Measurements from ENCODE around the gene DST. TPM values are rescaled to one million over a fixed set of nuclear protein-coding genes. Genes with fewer than 3 reads are reported as not detected.

The DST gene
- total RNA-seq, 1 experiment from 2014 or later, result 91.9 TPM

DNA sequence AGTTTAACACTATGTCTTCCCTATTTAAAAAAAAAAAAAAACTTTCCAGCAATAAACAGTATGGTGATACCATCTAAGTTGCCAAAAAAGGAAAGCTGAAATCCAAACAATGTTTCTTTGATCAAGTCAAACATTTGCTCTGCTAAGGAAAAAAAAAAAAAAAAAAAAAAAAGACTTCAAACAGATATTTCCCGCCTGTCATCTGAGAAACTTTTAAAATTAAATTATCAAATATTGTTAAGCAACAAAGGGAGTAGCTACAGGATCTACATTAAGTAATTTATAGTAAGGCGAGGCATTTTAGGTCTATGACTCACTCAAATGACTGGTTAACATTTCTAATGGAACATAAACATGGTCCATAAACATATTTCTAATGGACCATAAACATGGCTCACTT, 121.2 kb downstream of the DST start:
- WGBS (ENCODE audit: extremely low coverage, insufficient read length, low lambda C conversion rate), result no CpG with 5 or more reads among the region's 2 CpGs
- Histone ChIP-seq H3K9me3 (ENCODE audit: control insufficient read depth, low read depth, low read length) (no peaks in the 10 kb centered on the region), H3K23ac (ENCODE audit: insufficient read length, low read depth, low read length) (no peak overlapping the region), H3K9ac (ENCODE audit: extremely low read depth, insufficient read length, low read length) (no peak overlapping the region), H4K8ac (replicated peaks; ENCODE audit: insufficient read length, low read depth, low read length) (no peak overlapping the region), H3K56ac (ENCODE audit: insufficient read length, low read depth, low read length) (no peak overlapping the region), H3K4me2 (ENCODE audit: insufficient read depth, insufficient read length, low read length) (no peak overlapping the region), H2BK15ac (ENCODE audit: low read depth, low read length) (no peak overlapping the region), H4K91ac (ENCODE audit: insufficient read length, low read depth, low read length) (no peak overlapping the region), H4K5ac (ENCODE audit: insufficient read length, low read depth, low read length) (no peak overlapping the region), H3K23me2 (ENCODE audit: insufficient read length, low read depth, low read length, poor library complexity, severe bottlenecking) (no peaks in the 10 kb centered on the region), H2BK5ac (ENCODE audit: insufficient read length, low read length) (no peak overlapping the region), H2BK120ac (ENCODE audit: low read depth, low read length, poor library complexity, severe bottlenecking) (no peak overlapping the region), H2AFZ (ENCODE audit: low read length) (no peak overlapping the region), H3K14ac (ENCODE audit: insufficient read depth, low read length) (no peak overlapping the region), H4K20me1 (ENCODE audit: control insufficient read depth, insufficient read depth, insufficient read length) (no peaks in the 10 kb centered on the region), H3T11ph (ENCODE audit: low read length) (no peak overlapping the region), H3K18ac (ENCODE audit: insufficient read length, low read depth, low read length) (no peak overlapping the region), H3K4me1 (ENCODE audit: insufficient read depth, low read length) (peaks cover 10% of the 10 kb centered on the region), H3K79me2 (ENCODE audit: insufficient read depth, low read length) (no peaks in the 10 kb centered on the region), H3K4ac (ENCODE audit: low read depth, low read length) (no peak overlapping the region), H3K27me3 (ENCODE audit: insufficient read depth, low read length) (no peaks in the 10 kb centered on the region), H2AK5ac (ENCODE audit: insufficient read length, low read length) (no peak overlapping the region), H3K27ac (ENCODE audit: insufficient read length, low read depth, low read length) (no peak overlapping the region), H2BK20ac (ENCODE audit: low read depth, low read length, poor library complexity, severe bottlenecking) (no peak overlapping the region), H3K79me1 (ENCODE audit: insufficient read depth, low read depth, low read length, poor library complexity, severe bottlenecking) (no peaks in the 10 kb centered on the region), H2BK12ac (ENCODE audit: insufficient read length, low read depth, low read length) (no peak overlapping the region)
- Mint-ChIP-seq H3K27ac (peak overlapping the region in 2 of 3 experiments; percentile 84 to 94; a peak in 3 of 7 replicates), H3K36me3 (ENCODE audit: insufficient read depth in 1 of 3, low read depth in 3 of 3) (peaks cover 13 to 27% (median 27%) of the 10 kb centered on the region in 3 experiments; a peak in 5 of 7 replicates), H3K4me1 (peaks cover 57 to 61% of the 10 kb centered on the region in 2 experiments), H3K9me3 (no peaks in the 10 kb centered on the region), H3K27me3 (ENCODE audit: low read depth) (no peaks in the 10 kb centered on the region), H3K4me3 (no peak overlapping the region)
- DNase-seq, result no peak
- TF ChIP-seq, protein P1, sequence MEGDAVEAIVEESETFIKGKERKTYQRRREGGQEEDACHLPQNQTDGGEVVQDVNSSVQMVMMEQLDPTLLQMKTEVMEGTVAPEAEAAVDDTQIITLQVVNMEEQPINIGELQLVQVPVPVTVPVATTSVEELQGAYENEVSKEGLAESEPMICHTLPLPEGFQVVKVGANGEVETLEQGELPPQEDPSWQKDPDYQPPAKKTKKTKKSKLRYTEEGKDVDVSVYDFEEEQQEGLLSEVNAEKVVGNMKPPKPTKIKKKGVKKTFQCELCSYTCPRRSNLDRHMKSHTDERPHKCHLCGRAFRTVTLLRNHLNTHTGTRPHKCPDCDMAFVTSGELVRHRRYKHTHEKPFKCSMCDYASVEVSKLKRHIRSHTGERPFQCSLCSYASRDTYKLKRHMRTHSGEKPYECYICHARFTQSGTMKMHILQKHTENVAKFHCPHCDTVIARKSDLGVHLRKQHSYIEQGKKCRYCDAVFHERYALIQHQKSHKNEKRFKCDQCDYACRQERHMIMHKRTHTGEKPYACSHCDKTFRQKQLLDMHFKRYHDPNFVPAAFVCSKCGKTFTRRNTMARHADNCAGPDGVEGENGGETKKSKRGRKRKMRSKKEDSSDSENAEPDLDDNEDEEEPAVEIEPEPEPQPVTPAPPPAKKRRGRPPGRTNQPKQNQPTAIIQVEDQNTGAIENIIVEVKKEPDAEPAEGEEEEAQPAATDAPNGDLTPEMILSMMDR (conservative IDR thresholded peaks at IDR 0.05), result no peak
